GM12892 (cell line): Measurements from ENCODE around the gene FAM237A.

Experiments used
- POLR2A ChIP-seq: IDR thresholded peaks from 2 replicates; pipeline ENCODE4 v1.6.1; 2011; ENCODE audit warnings: low read depth, low read length, control low read depth
- POLR2AphosphoS5 ChIP-seq: IDR thresholded peaks from 2 replicates; pipeline ENCODE4 v1.6.1; 2011; ENCODE audit warnings: low read depth, low read length, control low read depth
- TAF1 ChIP-seq: IDR thresholded peaks from 2 replicates; pipeline ENCODE4 v1.6.1; 2011; ENCODE audit warnings: low read depth, mild to moderate bottlenecking, control low read depth, low read length, borderline replicate concordance

DNA sequence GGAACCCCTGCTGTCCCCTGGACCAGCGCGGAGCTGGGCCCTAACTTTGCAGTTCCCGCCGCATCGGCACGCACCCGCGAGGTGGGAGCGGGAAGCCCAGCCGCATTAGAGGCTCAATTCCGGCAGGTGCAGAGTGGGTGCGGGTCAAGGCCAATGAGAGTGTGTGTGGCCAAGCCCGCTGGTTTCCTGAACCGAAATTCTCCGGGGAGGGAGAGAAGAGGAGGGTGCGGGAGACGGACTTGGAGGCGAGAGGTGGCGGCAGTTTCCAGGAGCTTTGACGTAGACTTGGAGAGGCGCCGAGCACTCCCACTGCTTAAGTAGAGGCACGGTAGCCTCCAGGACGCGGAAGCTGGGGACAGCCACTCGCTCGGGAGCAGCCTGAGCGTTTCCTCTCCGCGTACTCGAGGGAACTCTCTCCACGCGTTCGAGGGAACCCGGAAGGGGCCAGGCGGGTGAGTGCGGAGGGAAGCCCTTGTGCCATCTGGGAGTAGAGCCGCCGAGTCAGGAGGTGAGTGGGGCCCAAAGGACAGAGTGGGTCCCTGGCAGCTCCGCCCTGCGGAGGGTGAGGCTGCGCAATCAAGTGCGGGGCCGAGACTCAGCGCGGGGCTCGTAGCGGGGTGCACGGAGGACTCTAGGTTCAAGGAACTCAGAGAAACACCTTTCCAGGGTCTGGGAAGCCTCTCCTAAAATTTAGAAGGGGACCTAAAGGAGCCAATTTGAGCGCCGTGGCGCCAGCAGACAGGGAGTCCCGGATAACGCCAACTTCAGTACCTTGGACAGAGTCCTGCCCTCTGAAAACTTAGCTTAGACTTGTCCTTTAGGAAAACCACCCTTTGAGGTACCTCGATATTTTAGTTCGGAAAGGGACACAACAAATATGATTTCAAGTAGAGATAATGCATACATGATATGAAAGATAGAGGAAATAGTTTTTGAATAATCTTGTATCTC lies at the start of gene FAM237A:
- TF ChIP-seq POLR2A, result no peak
- TF ChIP-seq POLR2AphosphoS5, result no peak
- no peak for TF ChIP-seq TAF1
